Suprapubic skin (tissue), 4 donors: ENCODE data around the gene POLR3G.

ENCODE experiments used
- CTCF ChIP-seq, 2 donors: fragments of 200-600 bp in 1 of 2; fragments of 450-650 bp in 1 of 2; sonication (generic) in 1 of 2; IDR thresholded peaks; one replicate each; pipeline ENCODE4 v1.5.1; 2016 to 2019; ENCODE audit warnings: antibody characterized with exemption in 2 of 2, mild to moderate bottlenecking in 1 of 2, moderate library complexity in 1 of 2
- EP300 ChIP-seq: sonication (generic); formaldehyde crosslinking; IDR thresholded peaks from one replicate; pipeline ENCODE4 v1.6.1; 2017; ENCODE audit warnings: antibody characterized with exemption
- POLR2A ChIP-seq, 2 donors: fragments of 450-650 bp; IDR thresholded peaks; one replicate each; pipeline ENCODE4 v1.6.1; 2017; ENCODE audit warnings: antibody characterized with exemption in 2 of 2, mild to moderate bottlenecking in 2 of 2, moderate library complexity in 2 of 2
- POLR2AphosphoS5 ChIP-seq, 3 donors: sonication (generic); formaldehyde crosslinking; IDR thresholded peaks; one replicate each; pipeline ENCODE4 v1.6.1; 2017; ENCODE audit warnings: antibody characterized with exemption in 3 of 3

- no peak for TF ChIP-seq CTCF (IDR thresholded peaks at IDR 0.05)
- TF ChIP-seq POLR2AphosphoS5 (IDR thresholded peaks at IDR 0.05): no peak
- TF ChIP-seq POLR2A (IDR thresholded peaks at IDR 0.05): no peak
- no peak for TF ChIP-seq EP300
These were observed 30.1 kb downstream of the POLR3G start for GRCh38 chr5:90504743-90505142.
